Measurements from ENCODE around the gene BCAR3.
"Not testable (repeated sequence)": the region's sequence is repeated elsewhere in the genome, so short reads cannot be mapped to it uniquely, and the experiment has no call there.

BCAR3 gene

GRCh38 chr1:93705892-93706500, 24.4 kb upstream of the BCAR3 start:
- DNase-seq, result no peak

DNA sequence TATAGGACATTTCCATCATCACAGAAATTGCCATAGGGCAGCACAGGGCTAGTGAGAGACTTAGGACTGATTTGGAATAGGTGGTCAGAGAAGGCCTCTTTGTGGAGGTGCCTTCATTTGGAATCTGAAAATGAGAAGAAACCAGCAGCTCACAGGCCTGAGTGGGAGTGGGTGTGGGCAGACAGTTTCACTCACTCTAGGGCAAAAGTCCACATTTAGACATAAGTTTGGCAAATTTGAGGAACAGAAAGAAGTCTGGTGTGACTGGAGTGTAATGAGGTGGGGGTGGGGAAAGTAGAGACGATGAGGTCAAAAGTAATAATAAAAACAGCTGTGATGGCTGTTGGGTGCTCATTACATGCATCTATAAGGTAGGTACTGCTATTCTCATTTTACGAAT, 22.4 kb upstream of the BCAR3 start:
- no peak for DNase-seq

DNA sequence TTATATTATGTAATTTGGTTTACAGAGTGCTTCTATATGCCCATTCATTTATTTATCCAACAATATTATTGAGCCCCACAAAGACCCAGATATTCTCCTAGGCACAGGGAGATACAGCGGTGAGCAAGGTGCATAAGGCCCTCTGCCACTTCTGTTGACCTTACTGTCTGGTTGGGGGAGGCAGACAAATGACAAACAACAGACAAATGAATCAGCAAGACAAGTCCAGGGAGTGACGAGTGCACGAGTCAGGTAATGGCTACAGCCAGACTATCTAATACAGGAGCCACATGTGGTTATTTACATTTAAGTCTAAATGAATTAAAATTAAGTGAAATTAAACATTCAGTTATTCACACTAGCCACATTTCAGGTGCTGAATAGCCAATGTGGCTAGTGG, 22.0 kb upstream of the BCAR3 start:
- DNase-seq, result no peak

- DNase-seq, result no peak
Observed at GRCh38 chr1:93702828-93703183, 21.2 kb upstream of the BCAR3 start.

- DNase-seq, result no peak
Observed at GRCh38 chr1:93702111-93702827, 20.6 kb upstream of the BCAR3 start.

- DNase-seq, result no peak
Observed at GRCh38 chr1:93701629-93702028, 20.0 kb upstream of the BCAR3 start.

GRCh38 chr1:93700532-93701469, 19.2 kb upstream of the BCAR3 start:
- no peak for DNase-seq

DNA sequence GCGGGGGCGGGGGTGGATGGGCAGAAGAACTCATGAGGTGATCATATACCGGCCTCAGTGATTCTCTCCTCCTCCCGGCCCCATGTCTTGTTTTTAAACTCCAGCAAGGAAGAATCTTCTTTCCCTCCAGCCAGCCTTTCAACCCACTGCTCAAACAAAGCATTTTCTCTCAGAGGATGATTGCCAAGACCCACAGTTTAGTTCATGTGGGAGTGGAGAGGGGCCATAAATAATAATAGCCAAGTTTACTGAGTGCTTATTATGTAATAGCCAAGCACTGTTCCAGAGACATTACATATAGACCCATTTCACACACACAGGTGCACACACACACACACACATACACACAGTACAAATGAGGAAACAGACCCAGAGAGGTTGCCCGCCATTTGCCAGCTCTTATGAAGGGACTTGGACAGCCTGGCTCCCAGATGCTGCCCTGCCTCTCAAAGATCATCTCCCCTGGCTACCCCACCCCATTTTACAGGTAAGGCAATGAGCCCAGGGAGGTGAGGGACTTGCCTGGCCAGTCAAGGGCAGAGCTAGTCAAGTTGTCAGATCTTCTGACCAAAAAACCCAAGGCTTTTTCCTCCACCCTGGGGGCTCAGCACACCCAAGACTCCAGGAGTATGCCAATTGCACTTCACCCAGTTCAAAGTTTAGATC, 18.0 kb upstream of the BCAR3 start:
- DNase-seq, result no peak

DNA sequence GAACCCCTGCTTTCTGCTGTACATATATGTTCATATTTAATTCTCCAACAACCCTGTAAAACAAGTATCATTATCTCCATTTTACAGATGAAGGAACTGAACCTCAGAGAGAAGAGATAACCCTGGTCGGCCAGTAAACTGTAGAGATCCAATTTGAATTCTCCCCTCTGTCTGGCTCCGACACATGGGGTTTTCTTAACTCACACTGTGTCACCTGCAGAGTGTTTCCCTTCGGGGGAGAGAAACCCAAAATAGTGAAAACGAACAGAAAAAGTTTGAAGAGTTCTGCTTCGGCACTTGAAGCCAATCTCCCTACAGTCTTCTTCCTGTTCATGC, 17.4 kb upstream of the BCAR3 start:
- DNase-seq, result no peak

GRCh38 chr1:93698329-93699048, 16.9 kb upstream of the BCAR3 start:
- no peak for DNase-seq

DNA sequence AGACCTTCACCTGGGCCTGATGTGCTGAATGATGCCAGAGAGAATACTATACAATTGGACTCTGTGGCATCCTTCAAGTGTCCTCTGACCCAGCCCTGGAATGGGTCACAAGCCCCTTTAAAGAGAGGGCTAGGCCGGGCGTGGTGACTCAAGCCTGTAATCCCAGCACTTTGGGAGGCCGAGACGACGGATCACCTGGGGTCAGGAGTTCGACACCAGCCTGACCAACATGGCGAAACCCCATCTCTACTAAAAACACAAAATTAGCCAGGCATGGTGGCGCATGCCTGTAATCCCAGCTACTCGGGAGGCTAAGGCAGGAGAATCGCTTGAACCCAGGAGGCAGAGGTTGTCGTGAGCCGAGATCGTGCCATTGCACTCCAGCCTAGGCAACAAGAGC, 15.9 kb upstream of the BCAR3 start:
- DNase-seq, result not testable (repeated sequence)

DNA sequence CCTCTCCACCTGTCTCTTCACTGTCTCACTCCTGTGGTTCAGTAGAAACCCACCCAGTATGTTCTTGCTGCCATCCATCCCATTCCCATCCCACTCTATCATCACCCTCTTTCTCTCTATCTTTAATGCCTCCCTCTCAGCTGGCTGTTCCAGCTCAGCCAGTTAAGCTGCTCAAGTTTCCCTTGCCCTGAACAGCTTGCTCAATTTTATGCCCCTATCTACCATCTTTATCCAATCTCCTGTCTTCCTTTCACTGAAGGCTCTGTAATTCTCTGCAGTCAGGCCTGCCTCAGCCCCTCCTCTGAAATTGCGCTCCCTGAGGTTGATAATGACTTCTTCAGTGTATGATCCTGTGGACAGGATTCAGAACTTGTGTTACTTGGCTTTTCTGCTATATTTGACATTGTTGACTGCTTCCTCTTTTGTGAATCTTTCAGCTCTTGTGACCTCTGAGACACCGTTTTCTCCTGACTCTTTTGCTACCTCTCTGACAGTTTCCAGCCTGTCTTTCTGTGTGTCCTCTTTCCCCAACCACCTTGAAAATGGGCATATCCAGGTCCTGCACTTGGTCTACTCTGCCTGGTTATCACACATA, 13.9 kb upstream of the BCAR3 start:
- DNase-seq, result no peak

- DNase-seq, result no peak
Observed at GRCh38 chr1:93694819-93695218, 13.2 kb upstream of the BCAR3 start.

- DNase-seq, result no peak
Observed at GRCh38 chr1:93694039-93694438, 12.4 kb upstream of the BCAR3 start.

DNA sequence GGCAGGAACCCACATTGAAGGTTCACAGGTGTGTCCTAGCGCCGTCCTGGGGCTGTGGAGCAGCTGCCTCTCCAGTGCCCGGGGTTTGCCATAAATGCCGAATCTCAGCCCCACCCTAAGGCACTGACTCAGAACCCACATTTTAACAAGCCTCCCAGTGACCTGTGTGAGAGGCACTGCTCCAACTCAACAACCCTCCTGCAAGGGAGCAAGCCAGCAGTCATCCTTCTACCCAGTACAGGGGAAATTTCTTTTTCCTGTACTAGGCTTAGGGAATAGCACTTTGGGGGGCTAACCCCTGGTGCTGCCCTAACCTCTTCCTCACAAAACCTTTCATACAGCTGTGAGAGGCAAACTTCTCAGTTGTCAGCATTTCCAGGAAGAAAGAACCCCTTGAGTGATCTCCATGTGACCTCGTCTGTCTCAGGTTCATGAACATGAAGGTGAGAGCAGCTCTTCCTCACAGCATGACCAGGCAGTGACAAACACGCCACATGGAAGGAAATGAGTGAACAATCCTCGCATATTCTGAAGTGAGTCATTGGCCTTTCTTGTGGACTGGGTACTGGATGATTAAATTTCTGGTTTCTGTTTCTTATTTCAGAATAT, 11.4 kb upstream of the BCAR3 start:
- DNase-seq, result no peak

DNA sequence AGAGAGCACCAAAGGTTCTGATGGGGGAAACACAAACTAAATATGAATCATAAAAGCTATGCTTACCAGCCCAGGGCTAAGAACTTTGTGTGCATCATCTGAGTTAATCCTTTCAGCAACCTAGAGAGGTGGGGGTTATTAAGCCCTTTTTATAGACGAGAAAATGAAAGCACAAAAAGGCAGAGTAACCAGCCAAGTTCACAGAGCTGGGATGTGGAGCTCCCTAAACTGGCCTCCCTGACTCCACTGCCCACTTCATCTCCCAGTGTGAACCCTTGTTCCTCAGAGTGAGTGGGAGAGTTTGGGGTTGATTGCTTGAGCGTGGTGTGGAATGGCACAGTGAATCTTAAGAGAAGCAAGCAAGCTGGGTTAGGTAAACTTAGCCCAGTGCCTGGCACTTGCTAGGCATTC, 10.8 kb upstream of the BCAR3 start:
- DNase-seq, result no peak

GRCh38 chr1:93692026-93692425, 10.4 kb upstream of the BCAR3 start:
- no peak for DNase-seq

GRCh38 chr1:93690921-93691789, 9.5 kb upstream of the BCAR3 start:
- DNase-seq, result no peak

DNA sequence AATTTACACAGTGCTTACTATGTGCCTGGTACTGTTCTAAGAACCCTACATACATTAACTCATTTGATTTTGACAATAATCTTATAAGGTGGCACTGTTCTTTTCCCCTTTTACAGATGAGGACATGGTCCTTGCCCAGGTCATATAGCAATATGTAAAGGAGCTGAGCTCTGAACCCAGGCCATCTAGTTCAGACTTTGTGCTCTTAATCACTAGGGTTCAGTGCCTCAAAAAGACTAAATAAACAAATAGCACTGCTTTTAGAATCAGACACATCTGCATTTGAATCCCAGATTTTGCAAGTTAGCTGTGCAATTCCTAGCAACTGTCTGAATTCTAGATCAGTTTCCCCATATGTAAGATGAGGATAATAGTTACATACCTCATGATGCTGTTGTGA, 8.7 kb upstream of the BCAR3 start:
- DNase-seq, result no peak

DNA sequence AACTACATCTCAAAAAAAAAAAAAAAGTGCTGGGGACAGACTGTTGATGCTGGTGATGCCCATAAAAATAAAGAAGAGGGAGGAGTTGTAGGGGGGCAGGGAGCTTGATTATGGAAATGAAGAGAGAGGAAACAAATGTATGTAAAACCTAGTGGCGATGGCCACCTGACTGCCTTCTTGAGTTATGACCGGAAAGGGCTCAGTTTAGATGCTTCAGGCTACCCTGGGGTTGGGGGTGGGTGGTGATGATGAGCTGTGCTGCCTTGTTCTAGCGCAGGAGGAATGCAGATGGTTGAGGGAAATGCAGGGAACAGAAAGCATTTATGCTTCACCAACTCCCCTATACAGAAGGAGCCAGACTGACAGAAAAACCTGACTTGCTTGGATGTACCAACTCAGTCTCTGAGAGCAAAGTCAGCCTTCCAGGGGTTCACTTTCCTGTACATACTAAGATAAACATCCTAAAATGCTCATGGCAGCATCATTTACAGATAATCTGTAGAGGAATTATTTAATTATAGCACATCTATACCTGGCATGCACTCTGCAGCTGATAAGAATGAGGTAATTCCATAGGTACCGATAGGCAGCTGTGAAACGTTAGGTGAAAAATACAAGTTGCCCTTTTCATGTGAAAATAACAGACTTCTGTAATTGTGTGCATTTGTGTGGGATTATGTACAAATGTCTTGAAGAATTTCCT, 8.0 kb upstream of the BCAR3 start:
- no peak for DNase-seq

Data from NCI-H1105 (cell line).